Transverse colon (tissue), 4 donors: ENCODE data around the gene TBCEL. TPM values are rescaled to one million over a fixed set of nuclear protein-coding genes. Genes with fewer than 3 reads are reported as not detected.

Experiments used
- DNase-seq: peaks from one replicate; pipeline ENCODE4 v3.0.0-alpha.2; 2019
- H3K27ac ChIP-seq, 4 donors: fragments of 200-600 bp; sonication (generic); 2 replicates each; pipeline ENCODE4 v1.5.1; 2016 to 2018; ENCODE audit warnings: inconsistent platforms in 4 of 4
- H3K27me3 ChIP-seq: fragments of 200-600 bp; sonication (generic); 2 replicates; pipeline ENCODE4 v1.5.1; 2017; ENCODE audit warnings: inconsistent platforms
- H3K36me3 ChIP-seq, 4 donors: fragments of 200-600 bp; sonication (generic); 2 replicates each; pipeline ENCODE4 v1.5.1; 2017 to 2019; ENCODE audit warnings: inconsistent platforms in 4 of 4
- H3K4me1 ChIP-seq, 4 donors: fragments of 200-600 bp; sonication (generic); 2 replicates each; pipeline ENCODE4 v1.5.1; 2017 to 2020; ENCODE audit warnings: inconsistent platforms in 4 of 4
- H3K4me3 ChIP-seq, 4 donors: fragments of 200-600 bp; sonication (generic); 1 replicate in 1 of 4; 2 replicates in 3 of 4; pipeline versions ENCODE4 v1.5.1 to v1.6.1; 2017 to 2019; ENCODE audit warnings: inconsistent platforms in 4 of 4
- H3K9me3 ChIP-seq, 2 donors: fragments of 200-600 bp; sonication (generic); 2 replicates each; pipeline ENCODE4 v1.5.1; 2017 to 2019; ENCODE audit warnings: inconsistent platforms in 2 of 2
- CTCF ChIP-seq, 5 experiments: fragments of 200-600 bp in 3 of 5; fragments of 450-650 bp in 2 of 5; sonication (generic) in 3 of 5; IDR thresholded peaks; 1 replicate in 2 of 5; 2 replicates in 3 of 5; pipeline ENCODE4 v1.5.1; 2016 to 2017; ENCODE audit warnings: antibody characterized with exemption in 5 of 5, inconsistent platforms in 3 of 5, mild to moderate bottlenecking in 2 of 5, moderate library complexity in 1 of 5
- EP300 ChIP-seq: sonication (generic); formaldehyde crosslinking; IDR thresholded peaks from one replicate; pipeline ENCODE4 v1.6.1; 2017; ENCODE audit warnings: antibody characterized with exemption, low read depth
- POLR2A ChIP-seq: fragments of 450-650 bp; IDR thresholded peaks from one replicate; pipeline ENCODE4 v1.6.1; 2016; ENCODE audit warnings: antibody characterized with exemption, mild to moderate bottlenecking, moderate library complexity
- POLR2AphosphoS5 ChIP-seq, 3 donors: sonication (generic); formaldehyde crosslinking; IDR thresholded peaks; one replicate each; pipeline ENCODE4 v1.6.1; 2016; ENCODE audit warnings: antibody characterized with exemption in 3 of 3
- WGBS, 2 donors: methylation state at CpG; one replicate each; pipeline ENCODE4 v1.1.5; 2018; ENCODE audit warnings: low coverage in 1 of 2; 5-methylcytosine and 5-hydroxymethylcytosine counted together
- in situ Hi-C, 4 donors: fragments of 200-750 bp; cut with MboI; loops; one replicate each; pipeline versions ENCODE4 v1.15.0 to v1.15.1; 2017; ENCODE audit warnings: low sequenced_read_pairs in 3 of 4, low pct_ligation_motif_present in 1 of 4, low pct_unique_long_range_greater_than_20kb in 1 of 4
- intact Hi-C: fragments of 100-400 bp; cut with DNase I; formaldehyde crosslinking; loops from one replicate; pipeline ENCODE4 v1.15.1; 2023; ENCODE audit warnings: low total_unique reads
- total RNA-seq, 4 donors: library from RNA; depleted of rRNA; stranded (reverse); fragments of >200 nt; gene quantifications; one replicate each; pipeline ENCODE4 v1.1.0, GENCODE V29; 2016

TBCEL gene
- total RNA-seq, 4 donors from 2014 or later = 7.2 to 16.5 (median 10.5) TPM

- no peak overlapping the region for H3K27ac ChIP-seq
- H3K4me3 ChIP-seq = no peak overlapping the region
- in situ Hi-C loops = no loop called here
- H3K4me1 ChIP-seq = no peaks in the 10 kb centered on the region
- no peak for DNase-seq
- WGBS, 2 donors = 65 to 95% methylated on average over 3 of the region's 3 CpGs
- H3K36me3 ChIP-seq = peaks cover 0 to 9% (median 0%) of the 10 kb centered on the region in 4 donors
- TF ChIP-seq POLR2A (no peak), POLR2AphosphoS5 (IDR thresholded peaks at IDR 0.05) (no peak), EP300 (no peak), CTCF (IDR thresholded peaks at IDR 0.05) (no peak)
- H3K9me3 ChIP-seq = no peaks in the 10 kb centered on the region
- intact Hi-C loops = no loop called here
- no peaks in the 10 kb centered on the region for H3K27me3 ChIP-seq
Observed at GRCh38 chr11:121091492-121092152, 67.7 kb downstream of the TBCEL start.

DNA sequence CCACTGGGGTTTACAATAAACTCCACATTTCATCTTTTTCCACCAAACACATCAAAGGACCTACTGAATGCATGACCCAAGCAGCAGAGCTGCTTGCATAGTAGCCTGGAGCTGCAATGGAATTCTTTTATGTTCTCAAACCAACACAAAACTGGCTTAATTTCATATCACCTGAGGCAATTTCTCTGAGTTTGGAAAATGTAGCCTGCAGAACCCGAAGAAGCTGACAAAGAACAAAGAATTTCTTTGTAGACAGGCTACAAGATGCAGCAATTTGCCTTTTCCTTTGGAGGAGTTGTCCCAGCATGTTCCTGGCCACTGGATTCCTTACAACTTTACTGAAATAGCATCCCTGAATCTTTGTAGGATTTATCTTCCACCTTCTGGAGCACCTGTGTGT lies 71.7 kb downstream of the TBCEL start:
- no peaks in the 10 kb centered on the region for H3K9me3 ChIP-seq
- H3K27ac ChIP-seq = no peak overlapping the region
- in situ Hi-C loops = no loop called here
- DNase-seq = no peak
- no peaks in the 10 kb centered on the region for H3K27me3 ChIP-seq
- TF ChIP-seq CTCF (IDR thresholded peaks at IDR 0.05) = no peak
- no peak for TF ChIP-seq EP300
- TF ChIP-seq POLR2A = no peak
- no peak for TF ChIP-seq POLR2AphosphoS5 (IDR thresholded peaks at IDR 0.05)
- WGBS, 2 donors = 73 to 92% methylated on average over 1 of the region's 1 CpG
- H3K36me3 ChIP-seq = no peaks in the 10 kb centered on the region
- no peak overlapping the region for H3K4me3 ChIP-seq
- intact Hi-C loops = no loop called here
- no peaks in the 10 kb centered on the region for H3K4me1 ChIP-seq

DNA sequence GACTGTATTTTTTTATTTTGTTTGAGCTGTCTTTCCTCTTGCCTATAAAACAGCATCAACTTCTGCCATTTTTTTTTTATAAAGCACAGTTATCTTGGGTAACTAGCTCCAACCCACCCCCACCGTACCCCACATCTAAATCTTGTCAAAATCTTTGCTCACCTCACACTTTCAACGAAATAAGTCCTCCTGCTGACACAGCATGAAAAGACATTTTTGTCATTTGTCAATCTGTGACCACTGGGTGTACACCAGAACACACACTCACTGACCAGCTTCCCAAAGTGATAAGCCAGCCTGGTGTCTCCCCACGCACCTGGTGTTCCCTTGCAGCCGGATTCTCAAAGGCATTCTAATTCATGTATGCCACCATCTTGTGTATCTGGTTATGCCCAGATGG lies 75.5 kb downstream of the TBCEL start:
- H3K4me3 ChIP-seq = no peak overlapping the region
- in situ Hi-C loops = no loop called here
- no peaks in the 10 kb centered on the region for H3K27me3 ChIP-seq
- no peak overlapping the region for H3K27ac ChIP-seq
- intact Hi-C loops = no loop called here
- WGBS, 2 donors = 89 to 90% methylated on average over 2 to 4 of the region's 4 CpGs
- no peaks in the 10 kb centered on the region for H3K36me3 ChIP-seq
- no peaks in the 10 kb centered on the region for H3K9me3 ChIP-seq
- DNase-seq = no peak
- no peaks in the 10 kb centered on the region for H3K4me1 ChIP-seq
- TF ChIP-seq EP300 (no peak), POLR2AphosphoS5 (IDR thresholded peaks at IDR 0.05) (no peak), CTCF (IDR thresholded peaks at IDR 0.05) (no peak), POLR2A (no peak)

GRCh38 chr11:121099885-121100284 lies 76.0 kb downstream of the TBCEL start:
- TF ChIP-seq CTCF (IDR thresholded peaks at IDR 0.05) (no peak), EP300 (no peak), POLR2AphosphoS5 (IDR thresholded peaks at IDR 0.05) (no peak), POLR2A (no peak)
- in situ Hi-C loops (loop anchor here in 2 of 4 donors (25.0 kb wide), 2 partner anchors 163 to 588 kb away; partner anchors contain the start of gene GRIK4 (in 1 of the 2)), intact Hi-C loops (no loop called here)
- 76 to 84% methylated on average over 4 of the region's 4 CpGs for WGBS, 2 donors
- peaks cover 0 to 4% (median 0%) of the 10 kb centered on the region in 4 donors for H3K4me1 ChIP-seq
- no peak overlapping the region for H3K4me3 ChIP-seq
- DNase-seq = no peak
- no peaks in the 10 kb centered on the region for H3K36me3 ChIP-seq
- no peaks in the 10 kb centered on the region for H3K27me3 ChIP-seq
- no peak overlapping the region for H3K27ac ChIP-seq
- no peaks in the 10 kb centered on the region for H3K9me3 ChIP-seq
